Esophagus squamous epithelium (tissue), 5 donors: ENCODE results near the gene SH3GLB1. TPM values are rescaled to one million over a fixed set of nuclear protein-coding genes. Genes with fewer than 3 reads are reported as not detected.

Experiments
- DNase-seq: peaks from one replicate; lab custom pipeline; 2025; lab: John Stamatoyannopoulos, UW
- H3K27ac ChIP-seq, 4 donors: fragments of 200-600 bp; sonication (generic); one replicate each; pipeline ENCODE4 v1.5.1; 2016 to 2019; ENCODE audit warnings: mild to moderate bottlenecking in 1 of 4
- H3K27me3 ChIP-seq, 4 donors: fragments of 200-600 bp; sonication (generic); 1 replicate in 3 of 4; 2 replicates in 1 of 4; pipeline versions ENCODE4 v1.5.1 to v1.6.0; 2017 to 2021; ENCODE audit warnings: antibody characterized with exemption in 1 of 4
- H3K36me3 ChIP-seq, 3 donors: fragments of 200-600 bp; sonication (generic); one replicate each; pipeline ENCODE4 v1.5.1; 2016 to 2019
- H3K4me1 ChIP-seq, 3 donors: fragments of 200-600 bp; sonication (generic); one replicate each; pipeline ENCODE4 v1.5.1; 2017 to 2019
- H3K4me3 ChIP-seq, 4 donors: fragments of 200-600 bp; sonication (generic); 1 replicate in 3 of 4; 2 replicates in 1 of 4; pipeline ENCODE4 v1.5.1; 2016 to 2019; ENCODE audit warnings: mild to moderate bottlenecking in 2 of 4, moderate library complexity in 1 of 4
- H3K9me3 ChIP-seq, 3 donors: fragments of 200-600 bp; sonication (generic); one replicate each; pipeline ENCODE4 v1.5.1; 2016 to 2019
- CTCF ChIP-seq, 6 experiments: fragments of 450-650 bp in 4 of 6; fragments of 200-600 bp in 2 of 6; sonication (generic) in 2 of 6; IDR thresholded peaks; one replicate each; pipeline ENCODE4 v1.5.1; 2016 to 2019; ENCODE audit warnings: antibody characterized with exemption in 6 of 6, mild to moderate bottlenecking in 4 of 6, moderate library complexity in 4 of 6
- POLR2A ChIP-seq, 4 donors: fragments of 450-650 bp; IDR thresholded peaks; one replicate each; pipeline ENCODE4 v1.6.1; 2017; ENCODE audit warnings: antibody characterized with exemption in 4 of 4, mild to moderate bottlenecking in 4 of 4, moderate library complexity in 3 of 4
- WGBS, 2 donors: methylation state at CpG; one replicate each; pipeline ENCODE4 v1.1.5; 2018; 5-methylcytosine and 5-hydroxymethylcytosine counted together
- intact Hi-C: fragments of 100-400 bp; cut with DNase I; formaldehyde crosslinking; loops from one replicate; pipeline ENCODE4 v1.15.0; 2022
- total RNA-seq, 4 donors: library from RNA; depleted of rRNA; stranded (reverse); fragments of >200 nt; gene quantifications; one replicate each; pipeline ENCODE4 v1.1.0, GENCODE V29; 2016
- donor health status: DM: yes; HTN: yes; CAD: no.

SH3GLB1 gene
- total RNA-seq, 4 donors from 2014 or later, result 46.6 to 53.4 (median 47.2) TPM

- Histone ChIP-seq H3K27me3 (no peaks in the 10 kb centered on the region), H3K27ac (no peak overlapping the region), H3K36me3 (no peaks in the 10 kb centered on the region), H3K4me1 (peaks cover under 1 to 3% (median under 1%) of the 10 kb centered on the region in 3 donors), H3K4me3 (no peak overlapping the region), H3K9me3 (peaks cover 0 to 3% (median 0%) of the 10 kb centered on the region in 3 donors)
- DNase-seq, result no peak
- no peak for TF ChIP-seq CTCF (IDR thresholded peaks at IDR 0.05)
- no peak for TF ChIP-seq POLR2A (IDR thresholded peaks at IDR 0.05)
- intact Hi-C loops, result no loop called here
Measured at GRCh38 chr1:86768554-86768953, 64.2 kb downstream of the SH3GLB1 start.

GRCh38 chr1:86769065-86769464 is 64.7 kb downstream of the SH3GLB1 start:
- DNase-seq, result no peak
- intact Hi-C loops, result no loop called here
- H3K4me1 ChIP-seq, result peaks cover 6 to 9% (median 6%) of the 10 kb centered on the region in 3 donors
- WGBS, 2 donors, result 90 to 93% methylated on average over 4 of the region's 4 CpGs
- no peak overlapping the region for H3K4me3 ChIP-seq
- no peak overlapping the region for H3K27ac ChIP-seq
- TF ChIP-seq CTCF (IDR thresholded peaks at IDR 0.05), result no peak
- TF ChIP-seq POLR2A (IDR thresholded peaks at IDR 0.05), result no peak
- no peaks in the 10 kb centered on the region for H3K27me3 ChIP-seq
- no peaks in the 10 kb centered on the region for H3K36me3 ChIP-seq
- H3K9me3 ChIP-seq, result peaks cover 0 to 3% (median 0%) of the 10 kb centered on the region in 3 donors

GRCh38 chr1:86773341-86774288 is 69.2 kb downstream of the SH3GLB1 start:
- no peak for DNase-seq
- intact Hi-C loops, result no loop called here
- Histone ChIP-seq H3K4me1 (peaks cover 8 to 21% (median 14%) of the 10 kb centered on the region in 3 donors), H3K27me3 (no peaks in the 10 kb centered on the region), H3K4me3 (peak overlapping the region in 1 of 4 donors; percentile 10), H3K27ac (peak overlapping the region in 2 of 4 donors; percentile 32 to 79), H3K36me3 (no peaks in the 10 kb centered on the region), H3K9me3 (no peaks in the 10 kb centered on the region)
- TF ChIP-seq POLR2A (IDR thresholded peaks at IDR 0.05) (no peak), CTCF (IDR thresholded peaks at IDR 0.05) (no peak)
- 55 to 60% methylated on average over 5 of the region's 5 CpGs for WGBS, 2 donors

GRCh38 chr1:86774305-86775295 is 70.2 kb downstream of the SH3GLB1 start:
- WGBS, 2 donors, result 21 to 41% methylated on average over 10 to 11 of the region's 11 CpGs
- Histone ChIP-seq H3K4me3 (peak overlapping the region in 1 of 4 donors; percentile 10), H3K27me3 (no peaks in the 10 kb centered on the region), H3K9me3 (no peaks in the 10 kb centered on the region), H3K4me1 (peaks cover 8 to 21% (median 14%) of the 10 kb centered on the region in 3 donors), H3K27ac (peak overlapping the region in 3 of 4 donors; percentile 23 to 79 (median 50)), H3K36me3 (no peaks in the 10 kb centered on the region)
- TF ChIP-seq POLR2A (IDR thresholded peaks at IDR 0.05) (no peak), CTCF (IDR thresholded peaks at IDR 0.05) (no peak)
- peak; percentile 6 for DNase-seq
- intact Hi-C loops, result no loop called here
